Upper lobe of left lung (tissue), 4 donors: ENCODE data around the gene MARCHF4.

Experiments used
- CTCF ChIP-seq, 6 experiments: fragments of 450-650 bp in 4 of 6; fragments of 200-600 bp in 2 of 6; sonication (generic) in 2 of 6; IDR thresholded peaks; one replicate each; pipeline ENCODE4 v1.5.1; 2016 to 2019; ENCODE audit warnings: antibody characterized with exemption in 6 of 6
- POLR2AphosphoS5 ChIP-seq, 2 donors: sonication (generic); formaldehyde crosslinking; IDR thresholded peaks; one replicate each; pipeline ENCODE4 v1.5.1; 2017; ENCODE audit warnings: antibody characterized with exemption in 2 of 2

DNA sequence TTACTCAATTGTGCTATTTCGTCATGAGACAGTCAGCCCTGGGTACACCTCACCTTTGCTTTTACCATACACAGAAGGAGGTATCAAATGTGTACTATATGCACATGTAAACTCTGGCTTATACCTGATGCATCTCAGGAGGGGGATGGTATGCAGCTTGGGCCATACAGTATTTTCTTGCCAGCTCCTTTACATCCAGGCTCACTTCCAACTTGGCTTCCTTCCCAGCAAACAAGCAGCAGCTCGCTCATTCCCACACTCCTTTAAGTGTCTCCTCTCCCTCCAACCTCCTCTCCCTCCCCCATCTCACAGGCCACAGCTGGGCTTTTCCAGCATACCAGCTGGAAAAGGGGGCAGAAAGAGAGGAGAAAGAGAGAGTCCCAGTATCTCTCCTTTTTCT lies 9.6 kb downstream of the MARCHF4 start:
- TF ChIP-seq CTCF (IDR thresholded peaks at IDR 0.05) (no peak), POLR2AphosphoS5 (IDR thresholded peaks at IDR 0.05) (no peak)
